ENCODE measurements around the gene VASH1.

VASH1 gene

GRCh38 chr14:76780058-76780345 lies 18.7 kb downstream of the VASH1 start:
- H3K9ac ChIP-seq (ENCODE audit: low read length), result no peak overlapping the region

GRCh38 chr14:76780360-76780759 lies 19.1 kb downstream of the VASH1 start:
- Histone ChIP-seq H3K4me2 (ENCODE audit: low read length) (no peak overlapping the region), H3K27ac (ENCODE audit: low read depth, low read length, poor library complexity, severe bottlenecking) (no peak overlapping the region), H2AFZ (ENCODE audit: low read length) (no peak overlapping the region), H3K36me3 (ENCODE audit: insufficient read depth, low read length) (peaks cover 20% of the 10 kb centered on the region), H3K4me1 (ENCODE audit: insufficient read depth, low read length, severe bottlenecking) (no peaks in the 10 kb centered on the region), H3K9ac (ENCODE audit: low read length) (no peak overlapping the region), H3K79me2 (ENCODE audit: insufficient read depth, low read length) (no peaks in the 10 kb centered on the region), H3F3A (ENCODE audit: insufficient read depth, low read length) (no peaks in the 10 kb centered on the region), H3K9me3 (ENCODE audit: low read length) (no peaks in the 10 kb centered on the region), H3K9me2 (ENCODE audit: low read depth, low read length) (no peaks in the 10 kb centered on the region), H3K4me3 (ENCODE audit: low read depth, low read length, poor library complexity, severe bottlenecking) (no peak overlapping the region), H3K27me3 (ENCODE audit: insufficient read depth, low read length) (no peaks in the 10 kb centered on the region), H4K20me1 (ENCODE audit: insufficient read depth, low read length) (no peaks in the 10 kb centered on the region)
- TF ChIP-seq EZH2 (IDR thresholded peaks at IDR 0.05; ENCODE audit: borderline replicate concordance, low read length) (no peak), CTCF (IDR thresholded peaks at IDR 0.05; ENCODE audit: low read length) (no peak)

More at GRCh38 chr14:76780058-76780345, 18.7 kb downstream of the VASH1 start:
- Histone ChIP-seq H3K9me2 (ENCODE audit: low read depth, low read length) (no peaks in the 10 kb centered on the region), H3K9me3 (ENCODE audit: low read length) (no peaks in the 10 kb centered on the region), H3K4me3 (ENCODE audit: low read depth, low read length, poor library complexity, severe bottlenecking) (no peak overlapping the region), H3K79me2 (ENCODE audit: insufficient read depth, low read length) (no peaks in the 10 kb centered on the region), H4K20me1 (ENCODE audit: insufficient read depth, low read length) (no peaks in the 10 kb centered on the region), H2AFZ (ENCODE audit: low read length) (no peak overlapping the region), H3F3A (ENCODE audit: insufficient read depth, low read length) (no peaks in the 10 kb centered on the region), H3K36me3 (ENCODE audit: insufficient read depth, low read length) (peaks cover 20% of the 10 kb centered on the region), H3K4me2 (ENCODE audit: low read length) (no peak overlapping the region), H3K27me3 (ENCODE audit: insufficient read depth, low read length) (no peaks in the 10 kb centered on the region), H3K27ac (ENCODE audit: low read depth, low read length, poor library complexity, severe bottlenecking) (no peak overlapping the region), H3K4me1 (ENCODE audit: insufficient read depth, low read length, severe bottlenecking) (no peaks in the 10 kb centered on the region)
- TF ChIP-seq EZH2 (IDR thresholded peaks at IDR 0.05; ENCODE audit: borderline replicate concordance, low read length) (no peak), CTCF (IDR thresholded peaks at IDR 0.05; ENCODE audit: low read length) (no peak)

- TF ChIP-seq CTCF (IDR thresholded peaks at IDR 0.05; ENCODE audit: low read length) (no peak), EZH2 (IDR thresholded peaks at IDR 0.05; ENCODE audit: borderline replicate concordance, low read length) (no peak)
- H3K27me3 ChIP-seq (ENCODE audit: insufficient read depth, low read length), result no peaks in the 10 kb centered on the region
- peaks cover 25% of the 10 kb centered on the region for H3K36me3 ChIP-seq (ENCODE audit: insufficient read depth, low read length)
- H3K4me3 ChIP-seq (ENCODE audit: low read depth, low read length, poor library complexity, severe bottlenecking), result no peak overlapping the region
- H3F3A ChIP-seq (ENCODE audit: insufficient read depth, low read length), result no peaks in the 10 kb centered on the region
- H4K20me1 ChIP-seq (ENCODE audit: insufficient read depth, low read length), result no peaks in the 10 kb centered on the region
- H3K4me1 ChIP-seq (ENCODE audit: insufficient read depth, low read length, severe bottlenecking), result no peaks in the 10 kb centered on the region
- no peaks in the 10 kb centered on the region for H3K9me3 ChIP-seq (ENCODE audit: low read length)
- H3K9me2 ChIP-seq (ENCODE audit: low read depth, low read length), result no peaks in the 10 kb centered on the region
- H3K4me2 ChIP-seq (ENCODE audit: low read length), result no peak overlapping the region
- no peaks in the 10 kb centered on the region for H3K79me2 ChIP-seq (ENCODE audit: insufficient read depth, low read length)
- no peak overlapping the region for H2AFZ ChIP-seq (ENCODE audit: low read length)
- no peak overlapping the region for H3K27ac ChIP-seq (ENCODE audit: low read depth, low read length, poor library complexity, severe bottlenecking)
- H3K9ac ChIP-seq (ENCODE audit: low read length), result no peak overlapping the region
These were observed 19.8 kb downstream of the VASH1 start for GRCh38 chr14:76780875-76781647.
